Urothelium cell line (cell line): ENCODE measurements around the gene MROH2A.

Experiments
- DNase-seq: peaks from one replicate; pipeline ENCODE4 v3.0.0; 2011; ENCODE audit warnings: low spot score, mixed read lengths
- FAIRE-seq: peaks from 2 replicates; lab custom pipeline; 2011; peaks lifted over from hg19 to GRCh38; lab: Jason Lieb, UNC

Gene MROH2A

DNA sequence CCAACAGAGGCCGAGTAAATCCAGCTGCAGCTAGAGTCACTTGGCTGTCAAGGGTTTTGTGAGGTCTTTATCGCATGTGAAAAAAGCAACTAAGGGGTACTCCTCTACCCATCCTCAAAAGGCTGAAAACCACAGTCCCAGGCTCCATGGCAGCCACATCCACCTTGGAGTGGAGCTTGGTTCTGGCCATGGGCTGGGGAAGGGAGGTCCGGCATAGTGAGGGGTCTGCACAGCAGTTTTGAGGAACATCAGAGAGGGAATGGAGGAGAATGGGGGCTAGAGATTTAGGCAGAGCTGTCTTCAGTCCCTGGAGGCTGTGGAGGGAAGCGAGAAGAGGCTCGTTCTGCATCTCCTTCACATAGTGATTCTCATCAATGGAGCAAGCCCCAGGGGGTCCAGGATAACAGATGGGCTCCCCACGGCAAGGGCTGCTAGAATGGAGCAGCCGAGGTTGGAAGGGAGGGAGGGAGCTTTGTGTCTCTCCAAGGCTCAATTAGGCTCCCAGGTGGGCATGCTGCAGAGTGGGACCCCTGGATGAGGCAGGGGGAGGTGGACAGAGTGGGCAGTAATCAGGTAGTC lies 21.0 kb downstream of the MROH2A start:
- DNase-seq, result no peak
- FAIRE-seq, result no peak

GRCh38 chr2:233799716-233800115 lies 21.6 kb downstream of the MROH2A start:
- DNase-seq (no peak), FAIRE-seq (no peak)

DNA sequence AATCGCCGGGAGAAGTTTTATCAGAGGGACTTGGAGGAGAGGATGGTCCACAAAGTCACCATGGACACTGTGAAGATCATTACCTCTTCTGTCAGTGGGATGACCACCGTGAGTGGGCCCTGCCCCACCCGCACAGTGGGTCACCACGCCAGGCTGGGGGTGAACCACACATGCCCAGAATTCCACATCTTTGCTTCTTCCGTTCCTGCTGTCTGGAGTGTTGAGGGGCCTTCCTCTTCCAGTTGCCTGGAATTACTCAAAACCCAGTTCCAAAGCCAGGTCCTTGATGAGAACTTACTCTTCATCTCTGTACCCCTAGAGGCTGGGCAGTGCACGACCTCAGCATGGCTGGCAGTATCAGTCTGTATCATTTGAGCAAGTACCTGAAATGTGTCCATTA lies 22.1 kb downstream of the MROH2A start:
- DNase-seq (no peak), FAIRE-seq (no peak)

- DNase-seq, result peak; percentile 79
- FAIRE-seq, result no peak
Measured at GRCh38 chr2:233801357-233802131, 23.4 kb downstream of the MROH2A start.

DNA sequence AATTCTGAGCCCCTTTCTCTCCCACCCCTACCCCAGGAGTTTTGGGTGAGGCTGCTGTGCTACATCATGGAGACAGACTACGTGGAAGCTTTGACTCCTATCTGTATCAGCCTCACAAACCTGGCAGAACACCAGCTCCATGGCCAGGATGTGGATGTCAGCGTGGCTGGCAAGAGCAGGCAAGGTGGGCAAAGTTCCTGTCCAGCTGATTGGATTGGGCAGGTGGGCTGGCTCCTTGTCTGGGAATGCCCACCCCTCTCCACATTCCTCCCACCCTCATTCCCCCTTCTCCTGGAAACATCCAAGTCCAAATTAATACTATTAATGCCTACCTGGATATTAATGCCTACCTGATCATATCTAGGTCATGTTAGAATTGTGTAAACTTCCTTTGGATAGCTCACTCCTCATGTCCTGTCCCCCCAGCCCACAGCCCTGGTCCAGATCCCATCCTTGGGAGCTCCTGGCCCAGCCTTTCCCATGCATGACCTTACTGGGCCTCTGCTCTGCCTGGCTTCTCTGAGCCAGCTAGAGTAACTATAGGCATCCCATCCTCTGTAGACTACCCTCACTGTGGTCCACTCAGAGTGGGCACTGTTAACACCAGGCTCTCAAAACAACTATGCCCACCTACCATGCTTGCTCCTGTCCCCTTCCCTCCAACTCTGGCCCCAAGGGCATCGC lies 24.1 kb downstream of the MROH2A start:
- FAIRE-seq, result no peak
- DNase-seq, result no peak

GRCh38 chr2:233803292-233803911 lies 25.3 kb downstream of the MROH2A start:
- no peak for FAIRE-seq

DNA sequence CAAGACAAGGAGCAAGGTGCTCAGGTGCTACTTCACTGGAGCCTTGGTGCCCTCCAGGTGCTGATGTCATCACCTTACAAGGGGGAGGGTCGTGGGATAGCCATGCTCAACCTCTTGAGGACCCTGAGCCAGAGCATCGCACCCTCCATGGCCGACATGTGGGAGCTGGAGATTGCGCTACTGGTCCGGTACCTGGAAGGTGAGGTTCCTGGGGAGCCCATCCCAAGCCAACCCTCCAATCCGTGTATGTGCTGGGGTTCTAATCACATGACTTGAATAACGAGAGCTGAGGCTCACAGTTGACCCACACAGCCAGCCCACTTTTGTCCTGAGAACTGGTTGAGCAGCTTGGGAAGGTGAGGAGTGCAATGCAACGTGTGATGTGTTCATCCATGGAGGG lies 25.9 kb downstream of the MROH2A start:
- FAIRE-seq (no peak), DNase-seq (no peak)

More at GRCh38 chr2:233803292-233803911, 25.3 kb downstream of the MROH2A start:
- DNase-seq, result no peak

GRCh38 chr2:233807215-233807865 lies 29.2 kb downstream of the MROH2A start:
- no peak for DNase-seq
- no peak for FAIRE-seq

GRCh38 chr2:233807966-233808935 lies 30.1 kb downstream of the MROH2A start:
- FAIRE-seq (no peak), DNase-seq (no peak)

GRCh38 chr2:233810385-233810784 lies 32.3 kb downstream of the MROH2A start:
- FAIRE-seq (no peak), DNase-seq (no peak)

- DNase-seq (no peak), FAIRE-seq (no peak)
Measured at GRCh38 chr2:233811087-233811486, 33.0 kb downstream of the MROH2A start.

DNA sequence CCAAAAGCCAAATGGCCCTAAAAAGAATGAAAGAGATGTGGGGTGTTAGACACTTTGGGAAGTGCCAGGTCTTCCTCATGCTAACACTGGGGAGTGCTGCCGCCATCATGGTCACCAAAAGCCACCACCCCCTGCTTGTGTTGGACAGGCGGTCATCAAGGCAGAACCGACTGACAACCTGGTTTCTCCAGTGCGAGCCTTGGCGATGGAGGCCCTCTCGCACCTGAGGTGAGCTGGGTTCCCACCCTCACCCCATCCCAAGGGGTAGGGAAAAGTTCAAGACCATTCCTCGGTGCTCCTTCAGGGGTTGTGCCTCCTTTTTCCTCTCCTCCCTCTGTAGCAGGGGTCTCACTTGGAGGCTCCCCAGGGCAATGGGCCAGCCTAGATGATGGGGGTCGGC lies 33.6 kb downstream of the MROH2A start:
- FAIRE-seq (no peak), DNase-seq (no peak)

- FAIRE-seq (no peak), DNase-seq (no peak)
Measured at GRCh38 chr2:233813236-233814055, 35.3 kb downstream of the MROH2A start.

GRCh38 chr2:233814056-233814835 lies 36.1 kb downstream of the MROH2A start:
- FAIRE-seq, result no peak
- no peak for DNase-seq

GRCh38 chr2:233815861-233816260 lies 37.7 kb downstream of the MROH2A start:
- DNase-seq (no peak), FAIRE-seq (no peak)

DNA sequence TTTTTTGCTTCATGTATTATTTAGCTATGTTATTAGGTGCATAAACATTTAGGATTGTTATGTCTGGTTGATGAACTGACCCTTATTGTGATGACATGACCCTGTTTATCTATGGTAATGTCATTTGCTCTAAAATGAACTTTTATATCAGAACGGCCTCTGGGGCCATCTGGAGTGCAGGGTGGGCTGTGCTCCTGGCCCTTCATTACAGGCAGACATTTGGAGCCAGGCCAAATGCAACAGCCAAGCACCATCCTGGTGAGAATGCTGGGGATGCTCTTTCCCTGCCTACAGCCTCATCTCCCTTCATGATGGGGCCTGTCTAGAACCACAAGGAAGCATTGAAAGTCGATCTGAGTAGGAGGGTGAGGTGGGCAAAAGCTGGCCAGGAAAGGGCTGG lies 38.2 kb downstream of the MROH2A start:
- no peak for FAIRE-seq
- DNase-seq, result no peak

DNA sequence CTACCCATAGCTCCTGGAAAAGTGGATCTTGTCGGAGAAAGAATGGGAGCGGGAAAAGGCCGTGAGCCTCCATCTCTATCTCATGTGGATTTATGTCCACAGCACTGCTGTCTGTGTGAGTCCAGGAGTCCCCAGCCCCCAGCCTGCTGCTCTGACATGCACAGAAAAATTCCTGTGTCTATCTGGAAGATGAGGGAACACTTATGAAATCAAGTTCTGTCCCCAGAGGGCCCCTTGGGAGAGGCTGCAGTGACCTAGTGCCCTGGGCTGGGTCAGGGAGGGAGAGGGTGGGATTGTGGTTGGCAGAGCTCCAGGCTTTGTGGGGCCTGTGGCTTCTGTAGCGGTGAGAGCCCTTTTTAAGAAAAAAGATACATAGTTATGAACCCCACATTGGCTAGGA lies 38.6 kb downstream of the MROH2A start:
- FAIRE-seq (no peak), DNase-seq (no peak)

GRCh38 chr2:233817361-233817911 lies 39.3 kb downstream of the MROH2A start:
- DNase-seq, result no peak
- no peak for FAIRE-seq
